Measurements from ENCODE around the gene ARHGEF33. TPM values are rescaled to one million over a fixed set of nuclear protein-coding genes. Genes with fewer than 3 reads are reported as not detected.

ARHGEF33 gene
- total RNA-seq, 3 donors from 2014 or later = 0.10 to 1.5 (median 0.29) TPM

DNA sequence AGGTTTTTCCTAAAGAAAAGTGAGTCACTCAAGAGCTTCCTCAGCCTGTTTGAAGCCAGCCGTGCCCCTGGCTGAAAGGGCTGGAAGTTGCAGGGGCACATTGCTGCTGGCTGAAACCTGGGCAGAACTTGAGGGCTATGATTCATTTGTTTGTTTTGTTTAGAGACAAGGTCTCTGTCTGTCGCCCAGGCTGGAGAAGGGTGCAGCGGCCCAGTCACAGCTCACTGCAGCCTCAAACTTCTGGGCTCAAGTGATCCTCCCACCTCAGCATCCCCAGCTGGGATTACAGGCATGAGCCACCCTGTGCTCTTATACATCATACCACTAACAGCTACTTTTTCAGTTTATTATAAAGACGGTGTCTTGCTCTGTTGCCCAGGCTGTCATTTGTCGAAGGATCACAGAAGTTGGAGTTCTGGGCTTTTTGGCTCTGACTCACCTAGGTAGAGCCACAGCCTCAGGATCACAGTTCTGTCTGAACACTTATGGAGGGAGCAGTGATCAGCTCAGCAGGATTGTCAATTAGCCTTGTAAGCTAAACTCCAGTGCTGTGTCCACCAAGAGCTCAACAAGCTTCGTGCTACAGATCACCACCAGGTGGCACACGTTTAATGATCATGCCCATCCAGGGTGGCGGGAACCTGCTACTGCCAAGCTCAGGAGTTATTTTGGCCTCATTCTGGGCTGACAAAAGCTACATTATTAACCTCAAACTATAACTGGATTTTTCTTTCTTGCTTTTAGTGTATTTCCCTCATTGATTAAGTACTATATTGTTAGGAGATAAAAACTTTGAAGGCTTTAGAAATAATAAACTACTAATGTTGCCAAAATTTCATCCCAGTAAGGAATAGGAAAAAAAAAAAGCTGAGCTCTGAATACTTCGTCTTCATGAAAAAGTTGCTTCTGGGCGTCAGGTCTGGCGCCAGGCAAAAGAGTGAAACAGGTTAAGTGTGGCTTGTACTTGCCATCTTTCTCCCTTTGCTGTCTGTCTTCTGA lies 57.9 kb downstream of the ARHGEF33 start:
- intact Hi-C loops (cut with DNase I, micrococcal nuclease) = loop anchor here in 1 of 2 donors (5.0 kb wide), 1 partner anchor 280 kb away; no protein-coding TSS in a partner anchor
- no peaks in the 10 kb centered on the region for H3K9me3 ChIP-seq
- ATAC-seq (peak; percentile 89), DNase-seq (peak in 2 of 3 donors; percentile 69 to 90)
- TF ChIP-seq, protein P1, sequence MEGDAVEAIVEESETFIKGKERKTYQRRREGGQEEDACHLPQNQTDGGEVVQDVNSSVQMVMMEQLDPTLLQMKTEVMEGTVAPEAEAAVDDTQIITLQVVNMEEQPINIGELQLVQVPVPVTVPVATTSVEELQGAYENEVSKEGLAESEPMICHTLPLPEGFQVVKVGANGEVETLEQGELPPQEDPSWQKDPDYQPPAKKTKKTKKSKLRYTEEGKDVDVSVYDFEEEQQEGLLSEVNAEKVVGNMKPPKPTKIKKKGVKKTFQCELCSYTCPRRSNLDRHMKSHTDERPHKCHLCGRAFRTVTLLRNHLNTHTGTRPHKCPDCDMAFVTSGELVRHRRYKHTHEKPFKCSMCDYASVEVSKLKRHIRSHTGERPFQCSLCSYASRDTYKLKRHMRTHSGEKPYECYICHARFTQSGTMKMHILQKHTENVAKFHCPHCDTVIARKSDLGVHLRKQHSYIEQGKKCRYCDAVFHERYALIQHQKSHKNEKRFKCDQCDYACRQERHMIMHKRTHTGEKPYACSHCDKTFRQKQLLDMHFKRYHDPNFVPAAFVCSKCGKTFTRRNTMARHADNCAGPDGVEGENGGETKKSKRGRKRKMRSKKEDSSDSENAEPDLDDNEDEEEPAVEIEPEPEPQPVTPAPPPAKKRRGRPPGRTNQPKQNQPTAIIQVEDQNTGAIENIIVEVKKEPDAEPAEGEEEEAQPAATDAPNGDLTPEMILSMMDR (IDR thresholded peaks at IDR 0.05) = peak; percentile 61
- no peaks in the 10 kb centered on the region for H3K4me1 ChIP-seq (ENCODE audit: low read depth)
- no peaks in the 10 kb centered on the region for H3K36me3 ChIP-seq (ENCODE audit: low read depth)
- H3K4me3 ChIP-seq = no peak overlapping the region

DNA sequence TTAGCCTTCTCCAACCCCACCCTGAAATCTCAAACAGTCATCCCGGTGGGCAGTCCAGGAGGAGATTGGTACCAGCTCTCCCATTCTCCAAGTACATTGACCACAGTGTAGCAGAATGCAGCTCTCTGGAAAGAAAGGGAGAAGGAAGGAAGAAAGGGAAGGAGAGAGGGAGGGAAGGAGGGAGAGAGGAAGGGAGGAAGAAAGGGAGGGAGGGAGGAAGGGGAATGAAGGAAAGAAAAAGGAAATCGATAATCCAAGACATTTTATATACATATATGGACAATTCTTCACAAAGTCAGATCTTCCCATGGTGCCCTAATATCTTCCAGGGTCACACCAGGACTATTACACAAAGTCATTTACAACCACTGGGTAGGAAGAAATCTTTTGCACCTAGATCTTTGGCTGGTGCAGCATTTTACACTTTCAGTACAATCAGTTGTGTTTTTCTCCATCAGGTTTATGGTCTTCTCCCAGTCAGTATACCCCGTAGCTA lies 58.8 kb downstream of the ARHGEF33 start:
- Histone ChIP-seq H3K9me3 (no peaks in the 10 kb centered on the region), H3K36me3 (ENCODE audit: low read depth) (no peaks in the 10 kb centered on the region), H3K4me1 (ENCODE audit: low read depth) (no peaks in the 10 kb centered on the region), H3K4me3 (no peak overlapping the region)
- intact Hi-C loops (cut with DNase I, micrococcal nuclease) = loop anchor here in 1 of 2 donors (5.0 kb wide), 1 partner anchor 279 kb away; no protein-coding TSS in a partner anchor
- TF ChIP-seq, protein P1 (IDR thresholded peaks at IDR 0.05) = no peak
- DNase-seq (no peak), ATAC-seq (no peak)

DNA sequence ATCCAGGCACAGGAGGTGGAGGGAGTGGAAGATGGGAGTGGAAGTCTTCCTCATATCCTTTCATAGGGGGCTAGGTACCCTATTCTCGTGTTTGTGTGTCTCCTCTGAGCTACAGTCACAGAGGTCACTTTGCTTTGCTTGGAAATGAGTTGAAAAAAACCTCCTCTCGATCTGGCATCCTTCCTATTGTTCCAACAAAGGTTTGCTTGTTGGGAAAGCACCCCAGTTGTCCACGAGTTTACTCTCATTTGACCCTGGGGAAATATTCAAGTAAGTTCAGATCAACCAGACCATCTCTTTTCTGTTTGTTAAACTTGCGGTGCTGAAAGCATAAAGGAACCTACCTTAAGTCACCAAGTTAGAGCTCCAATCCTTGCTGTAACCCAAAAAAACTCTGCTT lies 59.3 kb downstream of the ARHGEF33 start:
- Histone ChIP-seq H3K36me3 (ENCODE audit: low read depth) (no peaks in the 10 kb centered on the region), H3K4me1 (ENCODE audit: low read depth) (no peaks in the 10 kb centered on the region), H3K9me3 (no peaks in the 10 kb centered on the region), H3K4me3 (no peak overlapping the region)
- intact Hi-C loops (cut with DNase I, micrococcal nuclease) = loop anchor here in 1 of 2 donors (5.0 kb wide), 1 partner anchor 278 kb away; no protein-coding TSS in a partner anchor
- TF ChIP-seq, protein P1 (IDR thresholded peaks at IDR 0.05) = no peak
- no peak for ATAC-seq
- no peak for DNase-seq

DNA sequence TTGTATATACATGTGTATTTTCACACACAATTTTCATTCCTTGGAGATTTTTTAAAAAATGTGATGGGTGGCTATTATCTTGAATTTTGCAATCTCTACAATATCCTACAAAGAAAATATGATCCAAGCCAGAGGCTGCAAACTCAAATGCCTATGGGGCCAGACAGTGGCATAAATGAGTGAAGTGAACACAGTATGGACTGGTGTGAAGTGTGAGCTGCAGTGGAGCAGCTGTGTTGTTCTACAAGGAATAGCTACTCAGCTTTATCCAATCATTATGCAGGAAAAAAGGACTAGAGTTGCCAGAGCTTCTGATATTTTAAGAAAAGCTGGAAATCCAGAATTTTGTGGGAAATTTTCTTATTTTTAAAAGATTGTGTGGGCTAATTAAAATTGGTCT lies 62.1 kb downstream of the ARHGEF33 start:
- TF ChIP-seq, protein P1 (IDR thresholded peaks at IDR 0.05) = no peak
- DNase-seq (no peak), ATAC-seq (no peak)
- H3K36me3 ChIP-seq (ENCODE audit: low read depth) = no peaks in the 10 kb centered on the region
- intact Hi-C loops (cut with DNase I, micrococcal nuclease) = no loop called here
- H3K4me3 ChIP-seq = no peak overlapping the region
- H3K4me1 ChIP-seq (ENCODE audit: low read depth) = no peaks in the 10 kb centered on the region
- H3K9me3 ChIP-seq = no peaks in the 10 kb centered on the region

DNA sequence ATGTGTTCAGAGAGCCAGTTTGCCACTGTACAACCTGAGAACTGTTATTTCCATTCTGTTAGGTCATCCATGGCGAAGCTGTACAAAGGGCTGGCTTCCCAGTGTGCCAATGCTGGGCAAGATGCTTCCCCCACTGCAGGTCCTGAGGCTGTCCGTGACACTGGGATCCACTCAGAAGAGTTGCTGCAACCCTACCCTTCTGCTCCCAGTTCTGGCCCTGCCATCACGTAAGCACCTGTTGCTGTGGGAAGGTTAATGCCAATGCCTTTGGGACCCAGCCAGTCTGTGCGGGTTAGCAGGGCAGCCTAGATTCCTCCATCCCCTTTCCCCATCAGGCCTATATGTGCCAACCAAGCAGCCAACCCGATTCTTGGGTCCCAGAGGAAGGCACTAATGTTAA lies 68.3 kb downstream of the ARHGEF33 start:
- Histone ChIP-seq H3K4me3 (no peak overlapping the region), H3K9me3 (no peaks in the 10 kb centered on the region), H3K36me3 (ENCODE audit: low read depth) (no peaks in the 10 kb centered on the region), H3K4me1 (ENCODE audit: low read depth) (no peaks in the 10 kb centered on the region)
- DNase-seq = no peak
- ATAC-seq = no peak
- TF ChIP-seq, protein P1 (IDR thresholded peaks at IDR 0.05) = no peak
- intact Hi-C loops (cut with DNase I, micrococcal nuclease) = no loop called here

All from mucosa of descending colon (tissue), 3 donors.